Breast epithelium (tissue), 3 donors: Measurements from ENCODE around the gene HACD1.

Experiments used
- POLR2A ChIP-seq: fragments of 450-650 bp; IDR thresholded peaks from one replicate; pipeline ENCODE4 v1.6.1; 2016; ENCODE audit warnings: antibody characterized with exemption, mild to moderate bottlenecking, moderate library complexity
- POLR2AphosphoS5 ChIP-seq, 3 donors: sonication (generic); formaldehyde crosslinking; IDR thresholded peaks; one replicate each; pipeline ENCODE4 v1.6.1; 2017; ENCODE audit warnings: antibody characterized with exemption in 3 of 3
- TF ChIP-seq, protein P1 (sequence below), 3 donors: fragments of 450-650 bp; IDR thresholded peaks; one replicate each; pipeline ENCODE4 v1.5.1; 2016 to 2017; ENCODE audit warnings: antibody characterized with exemption in 3 of 3, mild to moderate bottlenecking in 3 of 3, moderate library complexity in 3 of 3

DNA sequence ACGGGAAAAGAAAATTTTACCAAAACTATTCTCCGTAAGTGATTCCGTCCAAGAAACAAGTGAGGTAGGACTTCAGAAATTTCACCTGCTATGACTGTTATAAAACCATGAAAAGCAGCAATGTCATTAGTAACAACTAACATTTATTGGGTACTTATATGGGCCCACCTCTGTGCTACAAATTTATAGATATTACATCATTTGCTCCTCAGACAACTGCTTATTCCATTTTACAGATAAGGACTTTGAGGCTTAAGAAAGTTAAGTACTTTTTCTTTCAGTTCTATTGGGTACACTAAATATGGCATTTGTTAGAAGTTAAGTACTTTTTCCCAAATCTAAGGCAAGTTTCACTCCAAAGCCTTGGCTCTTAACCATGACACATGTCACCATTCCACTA is 36.3 kb downstream of the HACD1 start:
- no peak for TF ChIP-seq POLR2A
- TF ChIP-seq, protein P1, sequence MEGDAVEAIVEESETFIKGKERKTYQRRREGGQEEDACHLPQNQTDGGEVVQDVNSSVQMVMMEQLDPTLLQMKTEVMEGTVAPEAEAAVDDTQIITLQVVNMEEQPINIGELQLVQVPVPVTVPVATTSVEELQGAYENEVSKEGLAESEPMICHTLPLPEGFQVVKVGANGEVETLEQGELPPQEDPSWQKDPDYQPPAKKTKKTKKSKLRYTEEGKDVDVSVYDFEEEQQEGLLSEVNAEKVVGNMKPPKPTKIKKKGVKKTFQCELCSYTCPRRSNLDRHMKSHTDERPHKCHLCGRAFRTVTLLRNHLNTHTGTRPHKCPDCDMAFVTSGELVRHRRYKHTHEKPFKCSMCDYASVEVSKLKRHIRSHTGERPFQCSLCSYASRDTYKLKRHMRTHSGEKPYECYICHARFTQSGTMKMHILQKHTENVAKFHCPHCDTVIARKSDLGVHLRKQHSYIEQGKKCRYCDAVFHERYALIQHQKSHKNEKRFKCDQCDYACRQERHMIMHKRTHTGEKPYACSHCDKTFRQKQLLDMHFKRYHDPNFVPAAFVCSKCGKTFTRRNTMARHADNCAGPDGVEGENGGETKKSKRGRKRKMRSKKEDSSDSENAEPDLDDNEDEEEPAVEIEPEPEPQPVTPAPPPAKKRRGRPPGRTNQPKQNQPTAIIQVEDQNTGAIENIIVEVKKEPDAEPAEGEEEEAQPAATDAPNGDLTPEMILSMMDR (IDR thresholded peaks at IDR 0.05): no peak
- TF ChIP-seq POLR2AphosphoS5 (IDR thresholded peaks at IDR 0.05): no peak
